GDM1 (cell line): Measurements from ENCODE around the gene CYB5D1.

Experiments
- DNase-seq: peaks from one replicate; lab custom pipeline; 2025; lab: John Stamatoyannopoulos, UW

Gene CYB5D1

DNA sequence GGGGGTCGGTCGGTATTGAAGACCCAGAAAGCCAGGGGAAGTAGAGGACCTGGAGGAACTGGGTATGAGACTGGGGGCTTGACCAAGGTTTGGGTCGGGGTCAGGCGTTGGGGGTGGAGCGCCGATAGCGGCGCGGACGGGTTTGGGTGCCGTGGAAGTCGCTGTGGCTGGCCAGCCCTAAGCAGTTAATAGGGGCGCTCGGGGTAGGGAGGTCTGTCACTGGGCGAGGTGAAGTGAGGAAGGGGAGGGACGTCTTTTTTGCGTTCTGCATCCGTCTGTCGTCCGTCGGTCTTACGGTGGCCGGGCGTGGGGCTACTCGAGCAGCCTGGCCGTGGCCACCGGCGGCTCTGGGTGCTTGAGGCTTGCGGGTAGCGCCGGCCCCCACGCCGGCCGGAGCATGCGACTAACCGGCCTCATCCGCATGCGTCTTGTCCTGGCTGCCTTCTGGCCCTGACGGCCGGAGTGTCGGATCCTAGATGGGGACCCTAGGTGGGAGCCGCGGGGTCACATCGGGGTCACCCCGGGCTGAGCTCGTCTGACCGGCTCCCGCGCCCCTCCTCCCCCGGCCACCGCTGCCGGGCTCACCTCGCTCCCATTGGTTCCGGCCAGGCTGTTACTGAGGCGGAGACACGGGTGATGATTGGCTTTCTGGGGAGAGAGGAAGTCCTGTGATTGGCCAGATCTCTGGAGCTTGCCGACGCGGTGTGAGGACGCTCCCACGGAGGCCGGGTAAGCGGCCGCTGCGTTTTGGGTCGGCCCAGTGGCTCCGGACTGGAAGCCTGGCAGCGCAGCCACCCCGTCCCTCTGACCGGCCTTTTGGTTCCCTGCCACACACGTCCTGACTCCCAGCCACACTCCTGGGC is 13.3 kb upstream of the CYB5D1 start:
- peak; percentile 75 for DNase-seq

DNA sequence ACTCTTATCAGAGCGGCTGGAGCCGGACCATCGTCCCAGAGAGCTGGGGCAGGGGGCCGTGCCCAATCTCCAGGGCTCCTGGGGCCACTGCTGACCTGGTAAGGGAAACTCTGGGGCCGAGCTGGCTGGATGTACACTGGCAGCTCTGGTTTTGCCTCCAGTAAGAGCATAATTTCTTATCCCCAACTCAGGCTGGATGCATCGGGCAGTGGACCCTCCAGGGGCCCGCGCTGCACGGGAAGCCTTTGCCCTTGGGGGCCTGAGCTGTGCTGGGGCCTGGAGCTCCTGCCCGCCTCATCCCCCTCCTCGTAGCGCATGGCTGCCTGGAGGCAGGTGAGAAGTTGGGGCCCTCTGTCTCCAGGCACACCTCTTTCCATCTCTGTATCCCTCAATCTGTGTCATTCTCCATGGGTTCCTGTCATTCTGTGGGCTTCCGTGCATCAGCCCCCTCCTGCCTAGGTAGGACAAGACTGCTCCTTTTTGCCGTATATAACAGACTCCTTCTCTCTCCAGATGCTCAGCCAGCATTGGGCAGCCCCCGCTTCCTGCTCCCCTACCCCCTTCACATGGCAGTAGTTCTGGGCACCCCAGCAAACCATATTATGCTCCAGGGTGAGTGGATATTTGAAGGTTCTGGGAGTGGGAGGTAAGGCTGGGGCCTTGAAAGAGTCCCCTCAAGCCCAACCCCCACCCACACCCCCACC is 12.3 kb upstream of the CYB5D1 start:
- no peak for DNase-seq

DNA sequence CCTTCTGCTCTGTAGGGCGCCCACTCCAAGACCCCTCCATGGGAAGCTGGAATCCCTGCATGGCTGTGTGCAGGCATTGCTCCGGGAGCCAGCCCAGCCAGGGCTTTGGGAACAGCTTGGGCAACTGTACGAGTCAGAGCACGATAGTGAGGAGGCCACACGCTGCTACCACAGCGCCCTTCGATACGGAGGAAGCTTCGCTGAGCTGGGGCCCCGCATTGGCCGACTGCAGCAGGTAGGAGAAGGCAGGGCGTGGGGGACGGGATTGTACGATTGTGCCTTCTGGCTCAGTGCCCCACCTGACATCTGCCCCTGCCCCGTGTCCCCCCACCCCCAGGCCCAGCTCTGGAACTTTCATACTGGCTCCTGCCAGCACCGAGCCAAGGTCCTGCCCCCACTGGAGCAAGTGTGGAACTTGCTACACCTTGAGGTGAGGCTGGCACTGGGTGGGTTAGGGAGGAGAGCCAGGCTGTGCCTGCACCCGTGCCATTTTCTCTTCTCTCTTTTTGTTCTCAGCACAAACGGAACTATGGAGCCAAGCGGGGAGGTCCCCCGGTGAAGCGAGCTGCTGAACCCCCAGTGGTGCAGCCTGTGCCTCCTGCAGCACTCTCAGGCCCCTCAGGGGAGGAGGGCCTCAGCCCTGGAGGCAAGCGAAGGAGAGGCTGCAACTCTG is 11.6 kb upstream of the CYB5D1 start:
- no peak for DNase-seq

DNA sequence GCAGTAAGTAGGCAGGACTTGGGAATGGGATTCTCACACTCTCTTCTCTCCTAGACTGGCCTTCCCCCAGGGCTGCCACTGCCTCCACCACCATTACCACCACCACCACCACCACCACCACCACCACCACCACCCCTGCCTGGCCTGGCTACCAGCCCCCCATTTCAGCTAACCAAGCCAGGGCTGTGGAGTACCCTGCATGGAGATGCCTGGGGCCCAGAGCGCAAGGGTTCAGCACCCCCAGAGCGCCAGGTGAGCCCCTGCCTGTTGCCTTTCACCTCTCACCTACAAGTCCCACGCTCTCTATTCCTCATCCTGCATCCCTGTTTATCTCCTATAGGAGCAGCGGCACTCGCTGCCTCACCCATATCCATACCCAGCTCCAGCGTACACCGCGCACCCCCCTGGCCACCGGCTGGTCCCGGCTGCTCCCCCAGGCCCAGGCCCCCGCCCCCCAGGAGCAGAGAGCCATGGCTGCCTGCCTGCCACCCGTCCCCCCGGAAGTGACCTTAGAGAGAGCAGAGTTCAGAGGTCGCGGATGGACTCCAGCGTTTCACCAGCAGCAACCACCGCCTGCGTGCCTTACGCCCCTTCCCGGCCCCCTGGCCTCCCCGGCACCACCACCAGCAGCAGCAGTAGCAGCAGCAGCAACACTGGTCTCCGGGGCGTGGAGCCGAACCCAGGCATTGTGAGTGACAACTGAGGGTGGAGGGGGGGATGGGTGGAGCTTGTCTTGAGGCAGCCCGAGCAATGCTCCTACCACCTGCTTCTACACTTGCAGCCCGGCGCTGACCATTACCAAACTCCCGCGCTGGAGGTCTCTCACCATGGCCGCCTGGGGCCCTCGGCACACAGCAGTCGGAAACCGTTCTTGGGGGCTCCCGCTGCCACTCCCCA is 10.8 kb upstream of the CYB5D1 start:
- DNase-seq: no peak

DNA sequence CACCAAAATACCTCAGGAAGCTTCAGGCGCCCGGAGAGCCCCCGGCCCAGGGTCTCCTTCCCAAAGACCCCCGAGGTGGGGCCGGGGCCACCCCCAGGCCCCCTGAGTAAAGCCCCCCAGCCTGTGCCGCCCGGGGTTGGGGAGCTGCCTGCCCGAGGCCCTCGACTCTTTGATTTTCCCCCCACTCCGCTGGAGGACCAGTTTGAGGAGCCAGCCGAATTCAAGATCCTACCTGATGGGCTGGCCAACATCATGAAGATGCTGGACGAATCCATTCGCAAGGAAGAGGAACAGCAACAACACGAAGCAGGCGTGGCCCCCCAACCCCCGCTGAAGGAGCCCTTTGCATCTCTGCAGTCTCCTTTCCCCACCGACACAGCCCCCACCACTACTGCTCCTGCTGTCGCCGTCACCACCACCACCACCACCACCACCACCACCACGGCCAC is 9.6 kb upstream of the CYB5D1 start:
- DNase-seq: no peak

DNA sequence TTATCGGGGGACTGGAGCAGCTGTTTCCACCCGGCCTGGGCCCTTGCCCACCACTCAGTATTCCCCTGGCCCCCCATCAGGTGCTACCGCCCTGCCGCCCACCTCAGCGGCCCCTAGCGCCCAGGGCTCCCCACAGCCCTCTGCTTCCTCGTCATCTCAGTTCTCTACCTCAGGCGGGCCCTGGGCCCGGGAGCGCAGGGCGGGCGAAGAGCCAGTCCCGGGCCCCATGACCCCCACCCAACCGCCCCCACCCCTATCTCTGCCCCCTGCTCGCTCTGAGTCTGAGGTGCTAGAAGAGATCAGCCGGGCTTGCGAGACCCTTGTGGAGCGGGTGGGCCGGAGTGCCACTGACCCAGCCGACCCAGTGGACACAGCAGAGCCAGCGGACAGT is 9.1 kb upstream of the CYB5D1 start:
- DNase-seq: no peak

DNA sequence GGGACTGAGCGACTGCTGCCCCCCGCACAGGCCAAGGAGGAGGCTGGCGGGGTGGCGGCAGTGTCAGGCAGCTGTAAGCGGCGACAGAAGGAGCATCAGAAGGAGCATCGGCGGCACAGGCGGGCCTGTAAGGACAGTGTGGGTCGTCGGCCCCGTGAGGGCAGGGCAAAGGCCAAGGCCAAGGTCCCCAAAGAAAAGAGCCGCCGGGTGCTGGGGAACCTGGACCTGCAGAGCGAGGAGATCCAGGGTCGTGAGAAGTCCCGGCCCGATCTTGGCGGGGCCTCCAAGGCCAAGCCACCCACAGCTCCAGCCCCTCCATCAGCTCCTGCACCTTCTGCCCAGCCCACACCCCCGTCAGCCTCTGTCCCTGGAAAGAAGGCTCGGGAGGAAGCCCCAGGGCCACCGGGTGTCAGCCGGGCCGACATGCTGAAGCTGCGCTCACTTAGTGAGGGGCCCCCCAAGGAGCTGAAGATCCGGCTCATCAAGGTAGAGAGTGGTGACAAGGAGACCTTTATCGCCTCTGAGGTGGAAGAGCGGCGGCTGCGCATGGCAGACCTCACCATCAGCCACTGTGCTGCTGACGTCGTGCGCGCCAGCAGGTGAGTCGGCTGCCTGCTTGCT is 8.6 kb upstream of the CYB5D1 start:
- no peak for DNase-seq

DNA sequence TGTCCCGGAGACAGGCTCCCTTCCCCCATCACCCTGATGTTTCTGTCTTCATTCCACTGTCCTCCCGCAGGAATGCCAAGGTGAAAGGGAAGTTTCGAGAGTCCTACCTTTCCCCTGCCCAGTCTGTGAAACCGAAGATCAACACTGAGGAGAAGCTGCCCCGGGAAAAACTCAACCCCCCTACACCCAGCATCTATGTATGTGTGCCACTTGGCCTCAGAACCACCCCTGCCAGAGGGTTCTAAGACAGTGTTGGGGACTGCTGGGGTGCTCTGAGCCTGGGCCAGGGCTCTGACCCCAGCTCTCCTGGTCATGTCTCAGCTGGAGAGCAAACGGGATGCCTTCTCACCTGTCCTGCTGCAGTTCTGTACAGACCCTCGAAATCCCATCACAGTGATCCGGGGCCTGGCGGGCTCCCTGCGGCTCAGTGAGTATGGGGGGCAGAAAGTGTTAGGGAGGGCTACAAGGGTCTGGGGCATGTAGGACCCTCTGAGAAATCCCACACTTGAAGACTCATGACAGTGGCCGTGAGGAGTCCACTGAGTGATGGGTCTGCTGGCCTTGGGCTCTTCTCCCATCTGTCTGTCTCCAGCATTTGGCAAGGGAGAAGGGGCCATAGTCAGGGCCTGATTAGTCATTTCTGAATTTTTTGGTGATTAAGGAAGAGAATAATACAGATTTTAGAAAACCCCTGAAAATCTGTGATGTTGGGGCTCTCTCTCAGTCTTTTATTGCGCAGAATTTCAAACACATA is 7.9 kb upstream of the CYB5D1 start:
- DNase-seq: no peak

DNA sequence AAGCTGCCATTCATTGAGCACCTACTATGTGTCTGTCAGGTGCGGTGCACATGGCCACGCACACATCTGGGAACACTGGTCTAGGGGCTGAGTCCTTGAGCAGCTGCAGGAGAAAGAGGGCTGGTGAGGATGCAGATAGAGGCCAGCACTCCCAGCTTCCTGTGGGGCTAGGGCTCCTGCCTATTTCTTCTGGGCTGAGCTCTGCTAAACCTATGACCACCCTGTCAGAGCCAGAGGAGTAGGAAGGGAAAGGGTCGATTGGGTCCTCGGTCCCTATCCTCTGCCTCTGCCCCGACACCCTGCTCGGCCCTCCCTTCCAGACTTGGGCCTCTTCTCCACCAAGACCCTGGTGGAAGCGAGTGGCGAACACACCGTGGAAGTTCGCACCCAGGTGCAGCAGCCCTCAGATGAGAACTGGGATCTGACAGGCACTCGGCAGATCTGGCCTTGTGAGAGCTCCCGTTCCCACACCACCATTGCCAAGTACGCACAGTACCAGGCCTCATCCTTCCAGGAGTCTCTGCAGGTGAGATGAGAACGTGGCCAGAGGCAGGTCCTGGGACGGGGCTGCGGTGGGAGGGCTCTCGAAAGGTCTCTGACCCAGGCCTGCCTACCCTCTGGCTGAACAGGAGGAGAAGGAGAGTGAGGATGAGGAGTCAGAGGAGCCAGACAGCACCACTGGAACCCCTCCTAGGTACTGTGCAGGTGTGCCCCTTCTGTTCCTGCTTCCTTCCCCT is 6.9 kb upstream of the CYB5D1 start:
- DNase-seq: no peak

DNA sequence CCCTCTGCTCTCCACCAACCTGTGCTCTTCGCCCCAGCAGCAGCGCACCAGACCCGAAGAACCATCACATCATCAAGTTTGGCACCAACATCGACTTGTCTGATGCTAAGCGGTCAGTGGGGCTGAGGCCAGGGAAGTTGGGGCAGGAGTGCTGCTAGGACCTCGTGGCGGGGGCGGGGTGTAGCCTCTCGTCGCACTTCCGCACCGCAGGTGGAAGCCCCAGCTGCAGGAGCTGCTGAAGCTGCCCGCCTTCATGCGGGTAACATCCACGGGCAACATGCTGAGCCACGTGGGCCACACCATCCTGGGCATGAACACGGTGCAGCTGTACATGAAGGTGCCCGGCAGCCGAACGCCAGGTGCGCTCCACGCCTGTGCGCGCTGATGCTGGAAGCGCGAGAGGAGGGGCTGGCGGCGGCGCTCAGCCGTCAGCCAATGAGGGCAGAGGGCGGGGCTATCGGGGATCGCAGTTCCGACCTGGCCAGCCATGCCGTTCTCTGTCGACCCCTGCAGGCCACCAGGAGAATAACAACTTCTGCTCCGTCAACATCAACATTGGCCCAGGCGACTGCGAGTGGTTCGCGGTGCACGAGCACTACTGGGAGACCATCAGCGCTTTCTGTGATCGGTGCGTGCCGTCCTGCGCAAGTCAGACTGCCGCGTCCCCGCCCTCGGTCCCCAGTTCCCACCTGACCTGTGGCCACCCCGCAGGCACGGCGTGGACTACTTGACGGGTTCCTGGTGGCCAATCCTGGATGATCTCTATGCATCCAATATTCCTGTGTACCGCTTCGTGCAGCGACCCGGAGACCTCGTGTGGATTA is 6.2 kb upstream of the CYB5D1 start:
- DNase-seq: peak; percentile 79

DNA sequence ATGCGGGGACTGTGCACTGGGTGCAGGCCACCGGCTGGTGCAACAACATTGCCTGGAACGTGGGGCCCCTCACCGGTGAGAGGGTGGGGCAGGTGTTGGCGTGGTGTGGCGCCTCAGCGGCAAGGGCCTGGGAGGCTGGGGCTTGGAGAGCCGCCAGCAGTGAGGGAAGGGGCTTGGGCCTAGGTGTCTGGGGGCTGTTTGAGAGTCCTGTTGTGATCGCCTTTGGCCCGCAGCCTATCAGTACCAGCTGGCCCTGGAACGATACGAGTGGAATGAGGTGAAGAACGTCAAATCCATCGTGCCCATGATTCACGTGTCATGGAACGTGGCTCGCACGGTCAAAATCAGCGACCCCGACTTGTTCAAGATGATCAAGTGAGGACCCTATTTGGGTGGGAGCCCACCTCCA is 5.5 kb upstream of the CYB5D1 start:
- DNase-seq: no peak

DNA sequence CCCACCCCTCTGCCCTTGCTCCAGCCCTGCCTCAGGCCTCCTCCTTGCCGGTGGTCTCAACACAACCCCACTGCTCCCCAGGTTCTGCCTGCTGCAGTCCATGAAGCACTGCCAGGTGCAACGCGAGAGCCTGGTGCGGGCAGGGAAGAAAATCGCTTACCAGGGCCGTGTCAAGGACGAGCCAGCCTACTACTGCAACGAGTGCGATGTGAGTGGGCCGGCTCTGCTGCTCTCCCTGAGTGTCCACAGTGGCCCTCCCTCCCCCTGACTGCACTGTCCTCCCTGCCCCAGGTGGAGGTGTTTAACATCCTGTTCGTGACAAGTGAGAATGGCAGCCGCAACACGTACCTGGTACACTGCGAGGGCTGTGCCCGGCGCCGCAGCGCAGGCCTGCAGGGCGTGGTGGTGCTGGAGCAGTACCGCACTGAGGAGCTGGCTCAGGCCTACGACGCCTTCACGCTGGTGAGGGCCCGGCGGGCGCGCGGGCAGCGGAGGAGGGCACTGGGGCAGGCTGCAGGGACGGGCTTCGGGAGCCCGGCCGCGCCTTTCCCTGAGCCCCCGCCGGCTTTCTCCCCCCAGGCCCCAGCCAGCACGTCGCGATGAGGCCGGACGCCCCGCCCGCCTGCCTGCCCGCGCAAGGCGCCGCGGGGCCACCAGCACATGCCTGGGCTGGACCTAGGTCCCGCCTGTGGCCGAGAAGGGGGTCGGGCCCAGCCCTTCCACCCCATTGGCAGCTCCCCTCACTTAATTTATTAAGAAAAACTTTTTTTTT is 4.7 kb upstream of the CYB5D1 start:
- DNase-seq: no peak

DNA sequence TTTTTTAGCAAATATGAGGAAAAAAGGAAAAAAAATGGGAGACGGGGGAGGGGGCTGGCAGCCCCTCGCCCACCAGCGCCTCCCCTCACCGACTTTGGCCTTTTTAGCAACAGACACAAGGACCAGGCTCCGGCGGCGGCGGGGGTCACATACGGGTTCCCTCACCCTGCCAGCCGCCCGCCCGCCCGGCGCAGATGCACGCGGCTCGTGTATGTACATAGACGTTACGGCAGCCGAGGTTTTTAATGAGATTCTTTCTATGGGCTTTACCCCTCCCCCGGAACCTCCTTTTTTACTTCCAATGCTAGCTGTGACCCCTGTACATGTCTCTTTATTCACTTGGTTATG is 4.1 kb upstream of the CYB5D1 start:
- DNase-seq: no peak

DNA sequence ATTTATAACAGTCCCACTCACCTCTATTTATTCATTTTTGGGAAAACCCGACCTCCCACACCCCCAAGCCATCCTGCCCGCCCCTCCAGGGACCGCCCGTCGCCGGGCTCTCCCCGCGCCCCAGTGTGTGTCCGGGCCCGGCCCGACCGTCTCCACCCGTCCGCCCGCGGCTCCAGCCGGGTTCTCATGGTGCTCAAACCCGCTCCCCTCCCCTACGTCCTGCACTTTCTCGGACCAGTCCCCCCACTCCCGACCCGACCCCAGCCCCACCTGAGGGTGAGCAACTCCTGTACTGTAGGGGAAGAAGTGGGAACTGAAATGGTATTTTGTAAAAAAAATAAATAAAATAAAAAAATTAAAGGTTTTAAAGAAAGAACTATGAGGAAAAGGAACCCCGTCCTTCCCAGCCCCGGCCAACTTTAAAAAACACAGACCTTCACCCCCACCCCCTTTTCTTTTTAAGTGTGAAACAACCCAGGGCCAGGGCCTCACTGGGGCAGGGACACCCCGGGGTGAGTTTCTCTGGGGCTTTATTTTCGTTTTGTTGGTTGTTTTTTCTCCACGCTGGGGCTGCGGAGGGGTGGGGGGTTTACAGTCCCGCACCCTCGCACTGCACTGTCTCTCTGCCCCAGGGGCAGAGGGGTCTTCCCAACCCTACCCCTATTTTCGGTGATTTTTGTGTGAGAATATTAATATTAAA is 3.6 kb upstream of the CYB5D1 start:
- DNase-seq: no peak

DNA sequence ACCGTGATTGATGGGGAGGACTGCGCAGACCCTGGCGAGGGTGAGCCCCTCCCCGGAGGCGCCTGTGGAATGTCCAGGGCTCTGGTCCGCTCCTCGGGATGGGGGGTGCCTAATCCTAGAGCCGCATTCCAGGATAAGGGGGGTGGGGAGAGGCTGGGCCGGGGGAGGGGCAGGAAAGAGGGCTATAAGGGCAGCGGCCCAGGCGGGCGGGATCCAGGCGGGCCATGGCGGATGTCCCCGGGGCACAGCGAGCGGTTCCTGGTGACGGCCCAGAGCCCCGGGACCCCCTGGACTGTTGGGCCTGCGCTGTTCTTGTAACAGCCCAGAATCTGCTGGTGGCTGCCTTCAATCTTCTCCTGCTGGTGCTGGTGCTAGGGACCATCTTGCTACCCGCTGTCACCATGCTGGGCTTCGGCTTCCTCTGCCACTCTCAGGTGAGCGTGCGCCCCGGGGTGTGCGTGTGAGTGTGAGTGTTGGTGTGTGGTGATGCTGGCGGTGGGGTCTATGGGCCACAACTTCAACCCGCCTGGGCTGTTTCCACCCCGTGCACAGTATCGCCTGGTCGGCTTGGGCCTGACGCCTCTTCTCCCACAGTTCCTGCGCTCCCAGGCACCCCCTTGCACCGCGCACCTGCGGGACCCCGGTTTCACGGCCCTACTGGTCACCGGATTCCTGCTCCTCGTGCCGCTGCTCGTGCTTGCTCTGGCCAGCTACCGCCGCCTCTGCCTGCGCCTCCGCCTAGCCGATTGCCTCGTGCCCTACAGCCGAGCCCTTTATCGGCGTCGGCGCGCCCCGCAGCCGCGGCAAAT is 2.7 kb upstream of the CYB5D1 start, which contains the start of gene TMEM88:
Gene TMEM88, plus strand, starts transcription at position 216 of the 809 bp plus-strand sequence. Its CDS starts 9 bp downstream, at position 225.
- DNase-seq: no peak

DNA sequence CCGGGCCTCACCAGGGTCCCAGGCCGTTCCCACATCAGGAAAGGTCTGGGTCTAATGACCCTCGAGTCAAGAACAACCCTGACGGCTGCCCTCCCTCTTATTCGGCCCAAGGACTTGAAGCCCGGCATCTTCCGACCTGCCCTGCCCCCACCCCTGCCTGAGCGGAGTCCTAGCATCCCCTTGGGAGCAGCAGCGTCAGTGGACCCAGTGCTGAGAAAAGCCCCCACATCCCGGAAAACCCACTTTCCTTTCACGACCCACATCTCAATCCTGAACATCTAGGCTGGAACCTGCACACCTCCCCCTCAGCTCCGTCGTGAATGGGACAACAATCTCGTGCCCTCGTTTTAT is 2.2 kb upstream of the CYB5D1 start:
- no peak for DNase-seq
